Motor neuron (in vitro differentiated cells): ENCODE measurements around the gene GALNT5. TPM values are rescaled to one million over a fixed set of nuclear protein-coding genes. Genes with fewer than 3 reads are reported as not detected.

ENCODE experiments used
- ATAC-seq, 8 experiments: fragments of 200-7000 bp; cut with Tn5 transposase; replicated peaks in 6 of 8; 2 replicates each; pipeline ENCODE4 v1.8.0; 2021; ENCODE audit warnings: mild to moderate bottlenecking in 8 of 8, moderate library complexity in 8 of 8
- H3K27ac ChIP-seq, 2 donors: fragments of 250-450 bp; sonication (Bioruptor Pico); 2 replicates each; pipeline ENCODE4 v1.9.0; 2021; ENCODE audit warnings: antibody characterized with exemption in 2 of 2, mild to moderate bottlenecking in 2 of 2, moderate library complexity in 1 of 2
- H3K4me1 ChIP-seq, 2 donors: fragments of 250-450 bp; sonication (Bioruptor Pico); replicated peaks in 1 of 2; 2 replicates each; pipeline ENCODE4 v1.6.1; 2021; ENCODE audit warnings: antibody characterized with exemption in 2 of 2, mild to moderate bottlenecking in 2 of 2, moderate library complexity in 1 of 2
- H3K4me3 ChIP-seq, 5 donors: fragments of 250-450 bp; sonication (Bioruptor Pico); 2 replicates each; pipeline ENCODE4 v1.9.0; 2021; ENCODE audit warnings: antibody characterized with exemption in 5 of 5, mild to moderate bottlenecking in 5 of 5, moderate library complexity in 4 of 5
- WGBS, 10 experiments: fragments of 450-650 bp; shearing (Covaris generic); methylation state at CpG; one replicate each; pipeline ENCODE4 v1.0.0; 2022; 5-methylcytosine and 5-hydroxymethylcytosine counted together
- in situ Hi-C, 9 experiments: fragments of 400-800 bp; cut with MboI; loops; one replicate each; pipeline ENCODE4 v1.15.0; 2021; ENCODE audit warnings: low sequenced_read_pairs in 9 of 9, low pct_unique_long_range_greater_than_20kb in 2 of 9; ENCODE audit not compliant: unreplicated experiment in 9 of 9
- total RNA-seq, 8 experiments: library from RNA; unstranded; fragments of 300-600 nt; gene quantifications; 2 replicates each; pipeline versions ENCODE4 v1.2.3 to v1.2.4, GENCODE V29; 2022

The GALNT5 gene
- total RNA-seq, 8 experiments from 2014 or later, result 0.04 to 11.0 (median 0.35) TPM; not detected in 1

DNA sequence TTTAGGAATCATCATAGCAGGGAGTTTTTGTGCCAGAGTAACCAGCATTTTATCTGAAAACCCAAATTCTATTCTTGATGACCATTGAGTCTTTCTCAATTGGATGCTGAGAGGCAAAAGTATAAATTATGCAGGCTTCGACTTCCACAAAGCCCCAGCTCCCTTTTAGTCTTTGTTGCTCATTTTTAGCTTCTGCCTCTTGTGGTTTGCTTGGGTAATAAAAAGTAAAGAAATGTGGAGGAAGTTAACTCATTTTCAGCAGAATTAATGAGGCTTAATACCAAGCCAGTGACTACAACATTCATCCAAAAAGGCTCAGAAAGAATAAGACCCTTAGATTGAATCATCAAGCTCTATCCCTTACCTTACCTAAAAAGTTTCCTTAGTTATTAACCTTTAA lies 49.5 kb downstream of the GALNT5 start:
- no peak for ATAC-seq
- Histone ChIP-seq H3K4me1 (peaks cover 2 to 11% of the 10 kb centered on the region in 2 donors), H3K4me3 (no peak overlapping the region), H3K27ac (no peak overlapping the region)
- WGBS, 10 experiments, result 25 to 100% (median 56%) methylated on average over 1 of the region's 1 CpG; no CpG with 5 or more reads in 3 of the 10 experiments
- in situ Hi-C loops, result loop anchor here in 2 of 9 experiments (25.0 kb wide), 2 partner anchors 280 to 705 kb away; no protein-coding TSS in a partner anchor

DNA sequence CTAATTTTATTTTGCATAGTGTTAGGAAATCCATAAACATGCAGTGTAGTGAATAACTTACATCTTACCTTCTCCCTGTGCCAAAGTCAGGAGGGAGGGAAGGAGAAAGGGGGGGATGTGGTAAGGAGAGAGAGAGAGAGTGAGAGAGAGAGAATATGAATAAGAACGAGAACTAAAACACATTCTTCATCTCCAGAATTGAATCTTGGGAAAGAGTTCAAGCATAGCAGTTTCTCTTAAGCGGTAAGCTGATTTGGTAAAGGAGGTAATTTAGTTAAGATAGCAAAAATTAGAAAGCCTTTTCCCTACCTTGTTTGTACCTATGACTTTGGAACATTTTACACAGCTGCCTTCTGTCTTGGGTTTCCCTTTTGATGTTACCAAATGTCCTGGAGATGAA lies 52.4 kb downstream of the GALNT5 start:
- in situ Hi-C loops, result loop anchor here in 2 of 9 experiments (25.0 kb wide), 2 partner anchors 277 to 702 kb away; no protein-coding TSS in a partner anchor
- no peak for ATAC-seq
- H3K4me1 ChIP-seq, result peaks cover under 1 to 4% of the 10 kb centered on the region in 2 donors
- H3K4me3 ChIP-seq, result no peak overlapping the region
- no peak overlapping the region for H3K27ac ChIP-seq
- WGBS, 10 experiments, result 77 to 100% (median 83%) methylated on average over 1 to 2 of the region's 2 CpGs; no CpG with 5 or more reads in 3 of the 10 experiments

DNA sequence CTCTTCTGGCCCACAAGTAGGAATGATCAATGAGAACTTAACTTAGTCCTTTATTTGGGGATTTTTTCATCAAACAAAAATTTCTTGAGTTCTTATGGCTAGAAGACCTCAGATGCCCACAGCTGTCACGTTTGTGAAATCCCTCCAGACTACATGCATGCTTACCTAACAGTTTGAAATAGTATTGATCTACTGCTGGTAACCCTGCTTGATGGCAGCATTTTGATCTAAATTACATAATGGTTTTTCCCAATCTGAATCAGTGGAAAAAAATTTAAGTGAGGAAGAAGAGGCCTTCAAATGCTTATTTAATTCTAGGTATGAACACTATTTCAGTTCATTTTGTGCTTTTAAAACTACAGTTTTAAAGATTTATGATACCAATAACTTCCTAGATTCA lies 54.2 kb downstream of the GALNT5 start:
- ATAC-seq, result no peak
- Histone ChIP-seq H3K27ac (no peak overlapping the region), H3K4me3 (no peak overlapping the region), H3K4me1 (no peaks in the 10 kb centered on the region)
- in situ Hi-C loops, result loop anchor here in 2 of 9 experiments (25.0 kb wide), 2 partner anchors 276 to 701 kb away; no protein-coding TSS in a partner anchor
- 0 to 100% (median 86%) methylated on average over 1 of the region's 1 CpG; no CpG with 5 or more reads in 5 of the 10 experiments for WGBS, 10 experiments

DNA sequence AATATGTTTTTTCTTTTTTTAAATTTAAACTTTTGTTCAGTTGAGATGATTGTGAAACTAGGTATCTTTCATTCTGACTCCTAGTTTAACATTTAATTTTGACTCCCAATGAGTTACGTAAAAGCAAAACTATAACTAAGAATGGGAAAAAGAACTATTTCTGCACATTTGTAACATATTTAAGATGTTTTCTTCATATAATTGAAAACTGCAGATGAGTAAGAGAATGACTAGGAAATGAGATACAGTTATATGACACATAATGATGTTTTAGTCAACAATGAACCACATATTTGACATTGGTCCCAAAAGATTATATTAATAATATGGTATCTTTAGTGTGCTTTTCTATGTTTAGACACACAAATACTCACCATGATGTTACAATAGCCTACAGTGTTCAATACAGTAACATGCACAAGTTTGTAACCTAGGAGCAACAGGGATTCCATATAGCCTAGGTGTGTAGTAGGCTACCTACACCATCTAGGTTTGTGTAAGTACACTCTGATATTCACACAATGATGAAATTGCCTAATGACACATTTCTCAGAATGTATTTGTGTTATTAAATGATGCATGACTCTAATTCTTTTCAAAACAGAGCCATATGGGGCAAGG lies 55.5 kb downstream of the GALNT5 start:
- WGBS, 10 experiments, result 50 to 100% (median 94%) methylated on average over 1 of the region's 1 CpG; no CpG with 5 or more reads in 2 of the 10 experiments
- no peak for ATAC-seq
- in situ Hi-C loops, result loop anchor here in 2 of 9 experiments (25.0 kb wide), 2 partner anchors 274 to 699 kb away; no protein-coding TSS in a partner anchor
- H3K4me3 ChIP-seq, result no peak overlapping the region
- no peaks in the 10 kb centered on the region for H3K4me1 ChIP-seq
- H3K27ac ChIP-seq, result no peak overlapping the region

DNA sequence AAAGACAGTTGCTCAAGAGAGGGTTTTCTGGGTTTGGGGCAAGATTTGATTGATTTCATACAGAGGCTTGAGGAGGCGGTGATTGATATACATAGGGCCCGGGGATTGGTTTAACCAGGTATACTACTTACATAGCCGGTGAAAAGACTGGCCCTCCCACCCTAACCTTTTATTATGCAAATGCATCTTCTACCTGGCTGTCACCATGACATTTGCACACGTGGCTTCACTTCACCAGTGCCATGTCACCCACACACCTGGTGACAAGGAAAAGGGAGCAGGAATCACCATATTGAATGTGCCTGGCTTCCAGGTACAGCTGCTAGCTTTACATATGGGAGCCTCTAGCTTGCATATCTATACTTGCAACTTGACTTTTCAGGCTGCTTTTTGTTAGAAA lies 58.4 kb downstream of the GALNT5 start:
- WGBS, 10 experiments, result 13 to 95% (median 78%) methylated on average over 1 to 3 of the region's 4 CpGs; no CpG with 5 or more reads in 1 of the 10 experiments
- in situ Hi-C loops, result loop anchor here in 2 of 9 experiments (25.0 kb wide), 2 partner anchors 271 to 696 kb away; no protein-coding TSS in a partner anchor
- no peak for ATAC-seq
- Histone ChIP-seq H3K4me1 (no peaks in the 10 kb centered on the region), H3K4me3 (no peak overlapping the region), H3K27ac (no peak overlapping the region)

DNA sequence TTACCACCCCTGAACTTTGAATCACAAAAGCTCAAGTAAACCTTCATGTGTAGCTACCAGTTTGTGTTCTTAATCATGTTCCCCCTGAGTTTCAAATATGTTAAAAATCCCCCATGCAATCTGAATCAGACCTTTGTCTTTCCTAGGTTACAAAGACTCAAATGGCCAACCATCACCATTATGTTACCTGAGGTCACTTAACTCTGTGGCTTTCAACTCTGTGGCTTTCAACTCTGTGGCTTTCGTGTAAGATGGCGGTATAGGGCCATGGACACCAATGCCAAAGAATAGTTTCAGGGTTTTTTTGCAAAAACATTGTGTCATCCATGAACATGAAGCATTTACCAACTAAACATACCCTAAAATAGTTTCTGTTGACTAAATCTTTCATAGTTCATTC lies 61.4 kb downstream of the GALNT5 start:
- WGBS, 10 experiments, result 58 to 100% (median 91%) methylated on average over 1 to 2 of the region's 2 CpGs; no CpG with 5 or more reads in 3 of the 10 experiments
- no peak overlapping the region for H3K27ac ChIP-seq

DNA sequence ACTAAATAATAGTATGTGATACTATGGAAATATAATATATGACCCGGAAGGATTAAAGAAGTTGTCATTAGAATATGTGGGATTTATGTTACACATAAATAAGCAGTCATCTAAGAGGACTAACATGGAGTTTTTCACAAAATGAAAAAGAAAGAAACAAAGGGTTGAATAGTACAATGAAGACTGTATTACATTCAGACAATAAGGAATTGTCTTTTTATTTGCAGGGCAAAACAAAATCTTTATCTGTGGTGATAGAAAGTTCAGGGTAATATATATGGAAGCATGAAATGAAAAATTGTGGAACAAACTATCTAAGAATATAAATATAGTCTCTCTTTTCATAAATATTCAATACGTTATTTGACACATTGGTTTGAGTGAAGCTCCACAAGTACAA lies 62.3 kb downstream of the GALNT5 start:
- 44 to 96% (median 75%) methylated on average over 1 to 2 of the region's 2 CpGs; no CpG with 5 or more reads in 1 of the 10 experiments for WGBS, 10 experiments
- no peak overlapping the region for H3K27ac ChIP-seq
- no peak overlapping the region for H3K4me3 ChIP-seq
- no peaks in the 10 kb centered on the region for H3K4me1 ChIP-seq
- ATAC-seq, result no peak
- in situ Hi-C loops, result loop anchor here in 2 of 9 experiments (25.0 kb wide), 2 partner anchors 268 to 693 kb away; no protein-coding TSS in a partner anchor

More for the DNA sequence above, 61.4 kb downstream of the GALNT5 start:
- Histone ChIP-seq H3K4me3 (no peak overlapping the region), H3K4me1 (no peaks in the 10 kb centered on the region)
- no peak for ATAC-seq
- in situ Hi-C loops, result loop anchor here in 2 of 9 experiments (25.0 kb wide), 2 partner anchors 268 to 693 kb away; no protein-coding TSS in a partner anchor

DNA sequence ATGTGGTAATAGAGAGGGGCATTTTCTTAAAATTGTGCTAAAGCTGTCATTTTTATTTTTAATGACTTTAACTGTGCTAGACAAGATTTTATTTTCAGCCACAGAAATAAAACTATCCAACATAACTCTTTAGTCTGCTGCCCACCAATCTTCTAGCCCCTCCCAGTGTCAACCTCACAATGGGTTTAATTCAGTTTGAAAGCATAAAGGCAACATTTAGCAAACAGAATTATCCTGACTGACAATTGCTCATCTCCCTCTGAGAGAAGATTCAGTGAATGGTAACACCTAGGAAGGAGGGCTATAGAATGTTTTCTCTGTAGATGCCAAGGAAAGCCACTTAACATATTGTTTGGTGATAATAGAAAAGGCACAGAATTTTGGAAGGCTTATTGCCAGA lies 62.9 kb downstream of the GALNT5 start:
- Histone ChIP-seq H3K4me3 (no peak overlapping the region), H3K4me1 (peaks cover 1 to 2% of the 10 kb centered on the region in 2 donors), H3K27ac (no peak overlapping the region)
- no peak for ATAC-seq
- in situ Hi-C loops, result loop anchor here in 2 of 9 experiments (25.0 kb wide), 2 partner anchors 267 to 692 kb away; no protein-coding TSS in a partner anchor

DNA sequence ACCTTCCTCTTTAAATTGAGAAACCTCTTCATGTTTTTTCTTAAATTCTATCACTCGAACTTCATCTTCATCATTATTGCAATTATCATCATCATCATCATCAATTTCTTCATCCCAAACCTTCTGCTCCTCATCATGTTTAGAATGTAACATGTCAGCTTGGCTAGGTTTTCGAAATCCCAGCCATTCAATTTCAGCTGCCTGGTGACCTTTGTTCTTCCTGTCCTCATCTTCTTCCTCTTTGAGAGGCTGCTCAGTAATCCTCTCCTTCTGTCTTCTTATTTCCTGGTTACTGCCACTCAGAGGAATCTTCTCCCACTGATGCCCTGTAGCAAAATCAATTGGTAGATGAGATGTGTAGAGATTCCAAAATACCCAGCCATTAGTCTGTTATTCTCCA lies 64.0 kb downstream of the GALNT5 start:
- H3K4me1 ChIP-seq, result peaks cover 9 to 10% of the 10 kb centered on the region in 2 donors
- in situ Hi-C loops, result loop anchor here in 2 of 9 experiments (25.0 kb wide), 2 partner anchors 266 to 691 kb away; no protein-coding TSS in a partner anchor
- H3K27ac ChIP-seq, result no peak overlapping the region
- H3K4me3 ChIP-seq, result no peak overlapping the region
- no peak for ATAC-seq
- 20 to 94% (median 75%) methylated on average over 1 to 2 of the region's 2 CpGs for WGBS, 10 experiments

DNA sequence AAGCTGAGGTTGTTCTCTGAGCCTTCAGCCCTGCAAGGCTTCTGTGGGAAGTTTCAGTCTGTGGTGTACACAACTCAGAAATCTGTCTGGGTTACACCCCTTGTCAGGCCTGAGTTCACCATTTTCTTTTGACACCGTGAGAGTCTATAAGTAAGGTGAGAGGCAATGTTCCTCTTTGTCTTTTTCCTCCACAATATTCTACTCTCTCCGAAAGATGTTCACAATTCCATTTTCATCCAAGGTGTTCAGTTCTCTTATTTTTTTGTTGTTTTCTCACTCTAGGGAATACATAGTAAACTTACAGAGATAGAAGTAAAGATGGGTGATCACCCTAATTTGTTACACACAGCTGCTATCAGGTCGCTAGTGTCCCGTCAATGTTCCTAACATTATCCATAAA lies 64.9 kb downstream of the GALNT5 start:
- ATAC-seq, result no peak
- WGBS, 10 experiments, result 66 to 100% (median 87%) methylated on average over 1 to 4 of the region's 4 CpGs
- no peak overlapping the region for H3K4me3 ChIP-seq
- peaks cover 12% of the 10 kb centered on the region in 2 donors for H3K4me1 ChIP-seq
- no peak overlapping the region for H3K27ac ChIP-seq
- in situ Hi-C loops, result loop anchor here in 2 of 9 experiments (25.0 kb wide), 2 partner anchors 265 to 690 kb away; no protein-coding TSS in a partner anchor

DNA sequence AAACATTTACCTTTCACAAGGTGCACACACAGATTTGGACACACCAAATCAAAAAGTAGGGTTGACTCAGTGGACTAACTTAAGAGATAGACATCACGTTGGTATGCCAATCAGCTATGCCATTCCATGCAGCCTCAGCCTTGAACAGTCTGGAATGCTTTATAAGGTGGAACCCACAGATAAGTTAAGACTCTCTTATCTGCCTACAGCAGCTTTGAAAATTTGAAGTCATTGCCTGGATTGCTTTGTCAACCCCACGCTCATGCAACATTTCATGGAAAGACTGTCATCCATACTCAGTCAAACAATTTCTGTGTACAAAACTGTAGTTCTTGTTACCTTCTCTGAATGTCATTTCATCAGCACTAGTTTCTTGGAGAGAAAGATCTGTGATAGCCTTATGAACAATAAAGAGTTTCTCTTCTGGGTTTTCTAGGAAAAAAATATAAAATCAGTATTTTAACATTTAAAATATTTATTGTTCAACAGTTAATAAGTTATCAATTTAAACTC lies 66.9 kb downstream of the GALNT5 start:
- H3K4me3 ChIP-seq, result no peak overlapping the region
- WGBS, 10 experiments, result 67 to 100% (median 93%) methylated on average over 1 to 2 of the region's 2 CpGs; no CpG with 5 or more reads in 3 of the 10 experiments
- no peak for ATAC-seq
- no peak overlapping the region for H3K27ac ChIP-seq
- H3K4me1 ChIP-seq, result peaks cover 12% of the 10 kb centered on the region in 2 donors
- in situ Hi-C loops, result loop anchor here in 2 of 9 experiments (25.0 kb wide), 2 partner anchors 263 to 688 kb away; no protein-coding TSS in a partner anchor

DNA sequence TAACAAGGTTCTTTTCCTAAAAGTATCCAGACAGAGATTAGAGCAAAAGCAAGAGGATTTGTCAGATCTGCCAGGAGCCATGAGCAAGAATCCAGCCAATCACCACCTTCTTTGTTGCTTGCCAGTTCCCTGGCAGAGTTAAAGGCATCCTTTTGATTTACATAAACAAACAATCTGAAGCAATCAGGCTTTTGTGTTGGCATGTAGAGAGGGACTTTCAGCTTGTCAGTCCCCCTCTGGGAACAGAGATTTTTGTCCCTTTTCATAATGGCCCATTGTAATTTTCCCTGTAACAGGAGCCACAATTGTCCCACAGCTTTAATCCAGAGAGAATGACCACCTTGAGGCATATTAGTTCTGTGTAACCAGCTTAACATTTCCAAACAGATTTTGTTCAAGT lies 68.3 kb downstream of the GALNT5 start, which contains the start of gene ERMN:
TSS of gene ERMN (minus strand) at position 39 of the 400 bp plus-strand sequence. CDS start 182 bp downstream, outside the sequence.
- in situ Hi-C loops, result loop anchor here in 1 of 9 experiments (25.0 kb wide), 1 partner anchor 687 kb away; no protein-coding TSS in a partner anchor
- peak in 6 of 8 experiments; percentile 53 to 97 (median 84) for ATAC-seq
- Histone ChIP-seq H3K27ac (no peak within 1 kb of the TSS), H3K4me3 (peak within 1 kb of the TSS in 1 of 5 donors; percentile 2), H3K4me1 (peaks cover 12% of the 10 kb centered on the region in 2 donors)

DNA sequence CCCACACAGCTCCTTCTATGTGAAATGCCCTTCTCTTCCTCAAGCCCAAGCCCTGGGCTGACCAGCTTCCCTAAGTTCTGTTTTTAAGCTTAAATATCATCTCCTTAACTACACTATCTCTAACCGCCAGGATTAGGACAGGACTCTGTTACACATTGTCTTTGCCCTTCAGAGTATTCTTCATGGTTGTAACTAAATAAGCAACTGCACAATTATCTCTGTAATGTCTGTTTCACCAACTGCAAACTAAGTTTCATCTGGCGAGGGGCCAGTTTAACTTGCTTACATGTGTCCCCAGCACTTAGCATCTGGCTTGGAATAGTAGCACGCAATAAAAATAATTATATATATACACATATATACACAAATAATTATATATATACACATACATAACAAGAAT lies 69.2 kb downstream of the GALNT5 start:
- in situ Hi-C loops, result loop anchor here in 1 of 9 experiments (25.0 kb wide), 1 partner anchor 686 kb away; no protein-coding TSS in a partner anchor
- H3K27ac ChIP-seq, result no peak overlapping the region

More for the DNA sequence above, 69.2 kb downstream of the GALNT5 start:
- Histone ChIP-seq H3K4me1 (peaks cover 12% of the 10 kb centered on the region in 2 donors), H3K4me3 (no peak overlapping the region)
- WGBS, 10 experiments, result 0 to 100% (median 92%) methylated on average over 1 to 3 of the region's 3 CpGs; no CpG with 5 or more reads in 2 of the 10 experiments
- no peak for ATAC-seq
